H9 (cell line): ENCODE measurements around the gene GRIN2A. TPM values are rescaled to one million over a fixed set of nuclear protein-coding genes. Genes with fewer than 3 reads are reported as not detected.

Source experiments
- DNase-seq: peaks from one replicate; pipeline ENCODE4 v3.0.0-alpha.2; 2017
- H2AFZ ChIP-seq: one replicate; pipeline ENCODE4 v1.6.1; 2013; ENCODE audit warnings: mild to moderate bottlenecking, low read length, control low read depth, moderate library complexity
- H2AK5ac ChIP-seq: 2 replicates; pipeline ENCODE4 v1.6.1; 2013; ENCODE audit warnings: low read length, control low read depth, mixed read lengths; ENCODE audit not compliant: insufficient read length
- H2BK120ac ChIP-seq: one replicate; pipeline ENCODE4 v1.6.1; 2013; ENCODE audit warnings: low read depth, mild to moderate bottlenecking, low read length, control low read depth, inconsistent platforms; ENCODE audit not compliant: poor library complexity, severe bottlenecking
- H2BK12ac ChIP-seq: 2 replicates; pipeline ENCODE4 v1.6.1; 2013; ENCODE audit warnings: low read length, control low read depth, mixed read lengths, low read depth; ENCODE audit not compliant: insufficient read length
- H2BK15ac ChIP-seq: 2 replicates; pipeline ENCODE4 v1.6.1; 2013; ENCODE audit warnings: low read depth, low read length, control low read depth
- H2BK20ac ChIP-seq: one replicate; pipeline ENCODE4 v1.6.1; 2013; ENCODE audit warnings: low read depth, mild to moderate bottlenecking, low read length, control low read depth, inconsistent platforms; ENCODE audit not compliant: poor library complexity, severe bottlenecking
- H2BK5ac ChIP-seq: 2 replicates; pipeline ENCODE4 v1.6.1; 2013; ENCODE audit warnings: low read length, control low read depth, mixed read lengths; ENCODE audit not compliant: insufficient read length
- H3K14ac ChIP-seq: 2 replicates; pipeline ENCODE4 v1.6.1; 2013; ENCODE audit warnings: low read length, control low read depth; ENCODE audit not compliant: insufficient read depth
- H3K18ac ChIP-seq: 2 replicates; pipeline ENCODE4 v1.6.1; 2013; ENCODE audit warnings: low read depth, mild to moderate bottlenecking, mixed read lengths, low read length, control low read depth; ENCODE audit not compliant: insufficient read length
- H3K23ac ChIP-seq: 2 replicates; pipeline ENCODE4 v1.6.1; 2013; ENCODE audit warnings: low read length, control low read depth, mixed read lengths, low read depth; ENCODE audit not compliant: insufficient read length
- H3K23me2 ChIP-seq: 2 replicates; pipeline ENCODE4 v1.6.1; 2013; ENCODE audit warnings: low read depth, mild to moderate bottlenecking, mixed read lengths, low read length, control low read depth; ENCODE audit not compliant: insufficient read length, poor library complexity, severe bottlenecking
- H3K27ac ChIP-seq: 2 replicates; pipeline ENCODE4 v1.5.1; 2013; ENCODE audit warnings: low read length, control low read depth, mixed read lengths, low read depth; ENCODE audit not compliant: insufficient read length
- H3K27me3 ChIP-seq: 2 replicates; pipeline ENCODE4 v1.6.1; 2013; ENCODE audit warnings: low read length, control low read depth, inconsistent platforms; ENCODE audit not compliant: insufficient read depth
- H3K4ac ChIP-seq: 2 replicates; pipeline ENCODE4 v1.6.1; 2013; ENCODE audit warnings: low read depth, mild to moderate bottlenecking, control low read depth, inconsistent platforms, low read length, moderate library complexity
- H3K4me1 ChIP-seq: 2 replicates; pipeline ENCODE4 v1.6.1; 2013; ENCODE audit warnings: low read length, control low read depth, inconsistent platforms; ENCODE audit not compliant: insufficient read depth
- H3K4me2 ChIP-seq: 2 replicates; pipeline ENCODE4 v1.6.1; 2013; ENCODE audit warnings: low read length, control low read depth, mixed read lengths; ENCODE audit not compliant: insufficient read length, insufficient read depth
- H3K56ac ChIP-seq: 2 replicates; pipeline ENCODE4 v1.6.1; 2013; ENCODE audit warnings: low read depth, mild to moderate bottlenecking, mixed read lengths, low read length, control low read depth; ENCODE audit not compliant: insufficient read length
- H3K79me1 ChIP-seq: 2 replicates; pipeline ENCODE4 v1.6.1; 2013; ENCODE audit warnings: low read depth, mild to moderate bottlenecking, moderate library complexity, low read length, control low read depth, inconsistent platforms; ENCODE audit not compliant: insufficient read depth, poor library complexity, severe bottlenecking
- H3K79me2 ChIP-seq: 2 replicates; pipeline ENCODE4 v1.6.1; 2013; ENCODE audit warnings: low read length, control low read depth, inconsistent platforms; ENCODE audit not compliant: insufficient read depth
- H3K9ac ChIP-seq: 2 replicates; pipeline ENCODE4 v1.6.1; 2013; ENCODE audit warnings: low read length, control low read depth, mixed read lengths; ENCODE audit not compliant: insufficient read length; ENCODE audit errors: extremely low read depth
- H3K9me3 ChIP-seq: one replicate; pipeline ENCODE4 v1.6.1; 2013; ENCODE audit warnings: low read depth, low read length, inconsistent platforms; ENCODE audit not compliant: control insufficient read depth
- H3T11ph ChIP-seq: one replicate; pipeline ENCODE4 v1.6.1; 2013; ENCODE audit warnings: mild to moderate bottlenecking, low read length, control low read depth, inconsistent platforms
- H4K20me1 ChIP-seq: one replicate; pipeline ENCODE4 v1.6.1; 2013; ENCODE audit not compliant: control insufficient read depth, insufficient read length, insufficient read depth
- H4K5ac ChIP-seq: 2 replicates; pipeline ENCODE4 v1.6.1; 2013; ENCODE audit warnings: low read depth, mild to moderate bottlenecking, mixed read lengths, low read length, control low read depth; ENCODE audit not compliant: insufficient read length
- H4K8ac ChIP-seq: replicated peaks from 2 replicates; pipeline ENCODE4 v1.6.1; 2013; ENCODE audit warnings: low read length, control low read depth, mixed read lengths, low read depth; ENCODE audit not compliant: insufficient read length
- H4K91ac ChIP-seq: 2 replicates; pipeline ENCODE4 v1.6.1; 2013; ENCODE audit warnings: low read depth, mild to moderate bottlenecking, moderate library complexity, mixed read lengths, low read length, control low read depth; ENCODE audit not compliant: insufficient read length
- H3K27ac Mint-ChIP-seq, 3 experiments: 2 replicates in 2 of 3; 3 replicates in 1 of 3; pipeline ENCODE4 v1.8.0; 2020 to 2021; ENCODE audit warnings: mixed read lengths in 3 of 3, mild to moderate bottlenecking in 1 of 3, moderate library complexity in 1 of 3
- H3K27me3 Mint-ChIP-seq: 2 replicates; pipeline ENCODE4 v1.8.0; 2021; ENCODE audit warnings: low read depth, mild to moderate bottlenecking, moderate library complexity, mixed read lengths
- H3K36me3 Mint-ChIP-seq, 3 experiments: 2 replicates in 2 of 3; 3 replicates in 1 of 3; pipeline ENCODE4 v1.8.0; 2020 to 2021; ENCODE audit warnings: low read depth in 3 of 3, mixed read lengths in 3 of 3; ENCODE audit not compliant: insufficient read depth in 1 of 3
- H3K4me1 Mint-ChIP-seq, 2 experiments: 2 replicates each; pipeline ENCODE4 v1.8.0; 2020; ENCODE audit warnings: mixed read lengths in 2 of 2
- H3K4me3 Mint-ChIP-seq, 2 experiments: 2 replicates in 1 of 2; 3 replicates in 1 of 2; pipeline ENCODE4 v1.8.0; 2020 to 2021; ENCODE audit warnings: mild to moderate bottlenecking in 2 of 2, mixed read lengths in 2 of 2, moderate library complexity in 1 of 2
- H3K9me3 Mint-ChIP-seq, 2 experiments: 2 replicates in 1 of 2; 3 replicates in 1 of 2; pipeline ENCODE4 v1.8.0; 2020; ENCODE audit warnings: mild to moderate bottlenecking in 2 of 2, mixed read lengths in 2 of 2, moderate library complexity in 1 of 2
- CTCF ChIP-seq: fragments of 200-600 bp; sonication (generic); conservative IDR thresholded peaks from 3 replicates; pipeline ENCODE4 v1.8.0; 2021; ENCODE audit warnings: antibody characterized with exemption, mild to moderate bottlenecking
- WGBS: extraction: QIAGEN DNeasy Blood & Tissue Kit; methylation state at CpG from one replicate; pipeline ENCODE4 v1.1.7; 2013; ENCODE audit warnings: missing lambda C conversion rate, low lambda C conversion rate, mixed read lengths; ENCODE audit not compliant: insufficient read length; ENCODE audit errors: extremely low coverage; 5-methylcytosine and 5-hydroxymethylcytosine counted together
- total RNA-seq: library from RNA; stranded (reverse); gene quantifications from 2 replicates; pipeline ENCODE4 v1.2.1, GENCODE V29; 2021

GRIN2A gene
- total RNA-seq, 1 experiment from 2014 or later = 1.5 TPM

GRCh38 chr16:9992441-9992840, 189.8 kb downstream of the GRIN2A start:
- Histone ChIP-seq H3K27ac (no peak overlapping the region), H3K27me3 (no peaks in the 10 kb centered on the region), H3K9ac (no peak overlapping the region), H3K4me1 (no peaks in the 10 kb centered on the region), H3K4me2 (no peak overlapping the region), H2BK5ac (no peak overlapping the region), H3K18ac (no peak overlapping the region), H2BK12ac (no peak overlapping the region), H3T11ph (no peak overlapping the region), H3K4ac (no peak overlapping the region), H2BK15ac (no peak overlapping the region), H3K23me2 (no peaks in the 10 kb centered on the region), H3K79me2 (no peaks in the 10 kb centered on the region), H4K8ac (no peak overlapping the region), H2AK5ac (no peak overlapping the region), H3K79me1 (no peaks in the 10 kb centered on the region), H3K23ac (no peak overlapping the region), H4K91ac (no peak overlapping the region), H4K20me1 (no peaks in the 10 kb centered on the region), H3K9me3 (no peaks in the 10 kb centered on the region), H3K56ac (no peak overlapping the region), H4K5ac (no peak overlapping the region), H2BK20ac (no peak overlapping the region), H2AFZ (no peak overlapping the region), H3K14ac (no peak overlapping the region), H2BK120ac (no peak overlapping the region)
- no peak for TF ChIP-seq CTCF
- no peak overlapping the region for H3K27ac Mint-ChIP-seq
- peaks cover 19 to 20% of the 10 kb centered on the region in 2 experiments for H3K4me1 Mint-ChIP-seq
- H3K36me3 Mint-ChIP-seq = peaks cover 0 to 1% (median 0%) of the 10 kb centered on the region in 3 experiments; a peak in 1 of 7 replicates
- no CpG with 5 or more reads among the region's 7 CpGs for WGBS
- DNase-seq = no peak
- H3K9me3 Mint-ChIP-seq = peaks cover 0 to 2% of the 10 kb centered on the region in 2 experiments; a peak in 2 of 5 replicates
- H3K27me3 Mint-ChIP-seq = peaks cover 1% of the 10 kb centered on the region; the same call in 1 of the 2 replicates
- H3K4me3 Mint-ChIP-seq = no peak overlapping the region
